Hepatocyte (in vitro differentiated cells): Measurements from ENCODE around the gene DMD.

Experiments
- EZH2 ChIP-seq: fragments of 200-600 bp; sonication (generic); IDR thresholded peaks from 2 replicates; pipeline ENCODE4 v1.6.1; 2016; ENCODE audit warnings: antibody characterized with exemption, mild to moderate bottlenecking, borderline replicate concordance
- EZH2phosphoT487 ChIP-seq: fragments of 200-600 bp; sonication (generic); IDR thresholded peaks from one replicate; pipeline ENCODE4 v1.6.1; 2018; ENCODE audit warnings: antibody characterized with exemption, mild to moderate bottlenecking, low read depth, moderate library complexity; ENCODE audit not compliant: unreplicated experiment, severe bottlenecking
- TF ChIP-seq, protein P1 (sequence below): fragments of 200-600 bp; sonication (generic); IDR thresholded peaks from 2 replicates; pipeline ENCODE4 v1.5.1; 2016; ENCODE audit warnings: antibody characterized with exemption, mild to moderate bottlenecking; ENCODE audit not compliant: poor library complexity

DNA sequence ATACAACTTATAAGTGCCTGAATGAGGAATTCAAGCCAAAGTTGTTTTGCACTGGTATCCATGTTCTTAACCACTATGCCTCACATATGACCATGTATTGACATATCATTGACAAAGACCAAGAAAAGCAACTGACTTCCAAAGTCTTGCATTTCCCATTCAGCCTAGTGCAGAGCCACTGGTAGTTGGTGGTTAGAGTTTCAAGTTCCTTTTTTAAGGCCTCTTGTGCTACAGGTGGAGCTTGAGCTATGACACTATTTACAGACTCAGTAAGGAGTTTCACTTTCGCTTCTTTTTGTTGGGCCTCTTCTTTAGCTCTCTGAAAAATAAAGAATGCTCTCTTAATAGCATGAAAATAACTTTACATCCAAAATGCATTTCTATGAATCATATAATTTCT lies 763.0 kb downstream of the DMD start:
- TF ChIP-seq, protein P1, sequence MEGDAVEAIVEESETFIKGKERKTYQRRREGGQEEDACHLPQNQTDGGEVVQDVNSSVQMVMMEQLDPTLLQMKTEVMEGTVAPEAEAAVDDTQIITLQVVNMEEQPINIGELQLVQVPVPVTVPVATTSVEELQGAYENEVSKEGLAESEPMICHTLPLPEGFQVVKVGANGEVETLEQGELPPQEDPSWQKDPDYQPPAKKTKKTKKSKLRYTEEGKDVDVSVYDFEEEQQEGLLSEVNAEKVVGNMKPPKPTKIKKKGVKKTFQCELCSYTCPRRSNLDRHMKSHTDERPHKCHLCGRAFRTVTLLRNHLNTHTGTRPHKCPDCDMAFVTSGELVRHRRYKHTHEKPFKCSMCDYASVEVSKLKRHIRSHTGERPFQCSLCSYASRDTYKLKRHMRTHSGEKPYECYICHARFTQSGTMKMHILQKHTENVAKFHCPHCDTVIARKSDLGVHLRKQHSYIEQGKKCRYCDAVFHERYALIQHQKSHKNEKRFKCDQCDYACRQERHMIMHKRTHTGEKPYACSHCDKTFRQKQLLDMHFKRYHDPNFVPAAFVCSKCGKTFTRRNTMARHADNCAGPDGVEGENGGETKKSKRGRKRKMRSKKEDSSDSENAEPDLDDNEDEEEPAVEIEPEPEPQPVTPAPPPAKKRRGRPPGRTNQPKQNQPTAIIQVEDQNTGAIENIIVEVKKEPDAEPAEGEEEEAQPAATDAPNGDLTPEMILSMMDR, result no peak
- TF ChIP-seq EZH2 (no peak), EZH2phosphoT487 (no peak)
